MCF 10A (cell line): ENCODE results near the gene FGF1. TPM values are rescaled to one million over a fixed set of nuclear protein-coding genes. Genes with fewer than 3 reads are reported as not detected.
"Not testable (repeated sequence)": the region's sequence is repeated elsewhere in the genome, so short reads cannot be mapped to it uniquely, and the experiment has no call there.

Experiments used
- BruUV-seq: library from RNA; stranded (reverse); fragments of 400-500 nt; replicated peaks from 2 replicates; lab custom pipeline; 2021; lab: Mats Ljungman, UMichigan
- CTCF ChIA-PET: fragments of 300-600 bp; sonication (Branson Sonifier 250); formaldehyde crosslinking; extraction: SDS; loops from one replicate; lab custom pipeline; 2021; ENCODE audit warnings: antibody characterized with exemption, inconsistent platforms; lab: Yijun Ruan, JAX
- POLR2A ChIA-PET: fragments of 300-600, 350-650 bp; sonication (Branson Sonifier 250); formaldehyde crosslinking; extraction: SDS; loops from one replicate; lab custom pipeline; 2020; ENCODE audit warnings: antibody characterized with exemption, inconsistent platforms; lab: Yijun Ruan, JAX
- DNase-seq: peaks from one replicate; pipeline ENCODE4 v3.0.0-alpha.2; 2018; ENCODE audit not compliant: unreplicated experiment
- H3K27ac Mint-ChIP-seq: one replicate; pipeline ENCODE4 v1.8.0; 2022; ENCODE audit warnings: mild to moderate bottlenecking, low read depth, mixed read lengths; ENCODE audit not compliant: unreplicated experiment
- H3K27me3 Mint-ChIP-seq: one replicate; pipeline ENCODE4 v1.8.0; 2022; ENCODE audit warnings: mixed read lengths; ENCODE audit not compliant: insufficient read depth, unreplicated experiment
- H3K36me3 Mint-ChIP-seq: one replicate; pipeline ENCODE4 v1.8.0; 2022; ENCODE audit warnings: mild to moderate bottlenecking, moderate library complexity, mixed read lengths; ENCODE audit not compliant: insufficient read depth, unreplicated experiment
- H3K4me1 Mint-ChIP-seq: one replicate; pipeline ENCODE4 v1.8.0; 2022; ENCODE audit warnings: mixed read lengths; ENCODE audit not compliant: insufficient read depth, unreplicated experiment
- H3K4me3 Mint-ChIP-seq: one replicate; pipeline ENCODE4 v1.8.0; 2022; ENCODE audit warnings: mild to moderate bottlenecking, moderate library complexity, mixed read lengths; ENCODE audit not compliant: unreplicated experiment
- H3K9me3 Mint-ChIP-seq: one replicate; pipeline ENCODE4 v1.8.0; 2022; ENCODE audit warnings: mixed read lengths; ENCODE audit not compliant: unreplicated experiment
- intact Hi-C: fragments of 100-400 bp; cut with micrococcal nuclease; formaldehyde crosslinking; loops from 2 replicates; pipeline ENCODE4 v1.14.1; 2022
- total RNA-seq: library from RNA; stranded (reverse); gene quantifications from 2 replicates; pipeline ENCODE4 v1.2.3, GENCODE V29; 2022
- TF ChIP-seq, protein P1 (sequence below): fragments of 200-600 bp; IDR thresholded peaks from one replicate; pipeline ENCODE4 v1.8.0; 2022; ENCODE audit warnings: antibody characterized with exemption, mild to moderate bottlenecking; ENCODE audit not compliant: unreplicated experiment

The FGF1 gene
- total RNA-seq, 1 experiment from 2014 or later = 0.65 TPM

- BruUV-seq = no TSS peak
- no peaks in the 10 kb centered on the region for H3K27me3 Mint-ChIP-seq
- H3K4me1 Mint-ChIP-seq = no peaks in the 10 kb centered on the region
- no peak overlapping the region for H3K4me3 Mint-ChIP-seq
- DNase-seq = no peak
- H3K27ac Mint-ChIP-seq = no peak overlapping the region
- intact Hi-C loops = no loop called here
- H3K9me3 Mint-ChIP-seq = no peaks in the 10 kb centered on the region
- TF ChIP-seq, protein P1, sequence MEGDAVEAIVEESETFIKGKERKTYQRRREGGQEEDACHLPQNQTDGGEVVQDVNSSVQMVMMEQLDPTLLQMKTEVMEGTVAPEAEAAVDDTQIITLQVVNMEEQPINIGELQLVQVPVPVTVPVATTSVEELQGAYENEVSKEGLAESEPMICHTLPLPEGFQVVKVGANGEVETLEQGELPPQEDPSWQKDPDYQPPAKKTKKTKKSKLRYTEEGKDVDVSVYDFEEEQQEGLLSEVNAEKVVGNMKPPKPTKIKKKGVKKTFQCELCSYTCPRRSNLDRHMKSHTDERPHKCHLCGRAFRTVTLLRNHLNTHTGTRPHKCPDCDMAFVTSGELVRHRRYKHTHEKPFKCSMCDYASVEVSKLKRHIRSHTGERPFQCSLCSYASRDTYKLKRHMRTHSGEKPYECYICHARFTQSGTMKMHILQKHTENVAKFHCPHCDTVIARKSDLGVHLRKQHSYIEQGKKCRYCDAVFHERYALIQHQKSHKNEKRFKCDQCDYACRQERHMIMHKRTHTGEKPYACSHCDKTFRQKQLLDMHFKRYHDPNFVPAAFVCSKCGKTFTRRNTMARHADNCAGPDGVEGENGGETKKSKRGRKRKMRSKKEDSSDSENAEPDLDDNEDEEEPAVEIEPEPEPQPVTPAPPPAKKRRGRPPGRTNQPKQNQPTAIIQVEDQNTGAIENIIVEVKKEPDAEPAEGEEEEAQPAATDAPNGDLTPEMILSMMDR = no peak
- CTCF ChIA-PET = interaction anchor here (0.6 to 52.5 kb wide), 11 partner anchors 8 to 502 kb away, joined by 3 to 1243 read pairs (median 7); partner anchors contain the start of gene FGF1
- no peaks in the 10 kb centered on the region for H3K36me3 Mint-ChIP-seq
- POLR2A ChIA-PET = no interaction called here
These were observed 32.6 kb downstream of the FGF1 start for GRCh38 chr5:142653321-142653720.

GRCh38 chr5:142652563-142652962 is 33.3 kb downstream of the FGF1 start:
- H3K9me3 Mint-ChIP-seq = no peaks in the 10 kb centered on the region
- TF ChIP-seq, protein P1 = no peak
- H3K27ac Mint-ChIP-seq = no peak overlapping the region
- no peaks in the 10 kb centered on the region for H3K4me1 Mint-ChIP-seq
- intact Hi-C loops = no loop called here
- no peaks in the 10 kb centered on the region for H3K27me3 Mint-ChIP-seq
- CTCF ChIA-PET = interaction anchor here (1.0 to 52.5 kb wide), 5 partner anchors 13 to 501 kb away, joined by 3 to 1243 read pairs (median 57); partner anchors contain the start of gene FGF1
- H3K4me3 Mint-ChIP-seq = no peak overlapping the region
- BruUV-seq = no TSS peak
- H3K36me3 Mint-ChIP-seq = no peaks in the 10 kb centered on the region
- DNase-seq = no peak
- POLR2A ChIA-PET = no interaction called here

GRCh38 chr5:142650881-142651280 is 35.0 kb downstream of the FGF1 start:
- intact Hi-C loops = no loop called here
- Mint-ChIP-seq H3K4me3 (no peak overlapping the region), H3K4me1 (peaks cover 1% of the 10 kb centered on the region), H3K27ac (no peak overlapping the region), H3K36me3 (no peaks in the 10 kb centered on the region), H3K9me3 (no peaks in the 10 kb centered on the region), H3K27me3 (no peaks in the 10 kb centered on the region)
- BruUV-seq = no TSS peak
- DNase-seq = no peak
- TF ChIP-seq, protein P1 = no peak
- CTCF ChIA-PET = interaction anchor here (0.7 to 52.5 kb wide), 5 partner anchors 40 to 101 kb away, joined by 3 to 1243 read pairs (median 14); no protein-coding TSS in a partner anchor
- POLR2A ChIA-PET = interaction anchor here (0.6 to 1.2 kb wide), 2 partner anchors 45 to 214 kb away, joined by 3 read pairs; no protein-coding TSS in a partner anchor

- H3K9me3 Mint-ChIP-seq = no peaks in the 10 kb centered on the region
- no TSS peak for BruUV-seq
- no peak overlapping the region for H3K27ac Mint-ChIP-seq
- H3K27me3 Mint-ChIP-seq = no peaks in the 10 kb centered on the region
- CTCF ChIA-PET = interaction anchor here (1.6 to 52.5 kb wide), 3 partner anchors 39 to 64 kb away, joined by 3 to 1243 read pairs (median 14); no protein-coding TSS in a partner anchor
- intact Hi-C loops = no loop called here
- H3K36me3 Mint-ChIP-seq = no peaks in the 10 kb centered on the region
- H3K4me3 Mint-ChIP-seq = no peak overlapping the region
- POLR2A ChIA-PET = interaction anchor here (0.6 kb wide), 1 partner anchor 23 kb away, joined by 3 read pairs; no protein-coding TSS in a partner anchor
- peaks cover 9% of the 10 kb centered on the region for H3K4me1 Mint-ChIP-seq
- TF ChIP-seq, protein P1 = no peak
- DNase-seq = no peak
These were observed 35.8 kb downstream of the FGF1 start for GRCh38 chr5:142650060-142650459.

- BruUV-seq, H3K36me3 Mint-ChIP-seq, H3K9me3 Mint-ChIP-seq, DNase-seq, H3K4me3 Mint-ChIP-seq, H3K27me3 Mint-ChIP-seq, intact Hi-C loops, H3K27ac Mint-ChIP-seq: not testable (repeated sequence)
- H3K4me1 Mint-ChIP-seq = peaks cover 26% of the 10 kb centered on the region
- CTCF ChIA-PET = interaction anchor here (0.6 to 52.5 kb wide), 4 partner anchors 51 to 632 kb away, joined by 3 to 1243 read pairs (median 3); no protein-coding TSS in a partner anchor
- POLR2A ChIA-PET = interaction anchor here (1.0 kb wide), 1 partner anchor 37 kb away, joined by 3 read pairs; no protein-coding TSS in a partner anchor
These were observed 37.8 kb downstream of the FGF1 start for GRCh38 chr5:142648108-142648507.
